ENCODE data around the gene ZNF385A. TPM values are rescaled to one million over a fixed set of nuclear protein-coding genes. Genes with fewer than 3 reads are reported as not detected.

Gene ZNF385A
- total RNA-seq, 1 experiment from 2014 or later: 5.9 TPM

DNA sequence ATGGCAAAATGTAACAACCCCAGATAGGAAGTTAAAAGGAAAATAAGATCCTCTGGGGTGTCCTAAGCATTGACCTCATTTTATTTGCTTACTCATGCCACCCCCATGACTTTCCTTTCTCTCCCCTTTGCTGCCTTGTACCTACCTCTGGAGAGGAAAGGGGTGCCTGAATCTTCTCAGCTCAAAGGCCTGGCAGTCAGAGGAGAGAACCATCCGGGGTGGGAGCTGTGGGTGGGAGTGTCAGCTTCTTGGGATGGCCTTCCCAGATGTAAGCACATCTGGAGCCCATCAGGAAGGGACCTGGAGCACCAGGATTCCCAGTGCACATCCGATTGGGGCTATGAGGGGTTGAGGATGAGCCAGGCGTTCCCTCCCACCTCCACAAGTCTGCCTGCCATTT is 39.7 kb upstream of the ZNF385A start:
- Histone ChIP-seq H3K27ac (ENCODE audit: low read length) (no peak overlapping the region), H3K4me3 (ENCODE audit: low read depth in 2 of 2, low read length in 2 of 2) (no peak overlapping the region), H3K27me3 (ENCODE audit: control insufficient read depth, insufficient read depth, low read length) (no peaks in the 10 kb centered on the region), H3K4me1 (ENCODE audit: control insufficient read depth, insufficient read depth, low read length) (peaks cover 20% of the 10 kb centered on the region), H3K9me3 (ENCODE audit: control insufficient read depth, insufficient read depth, low read depth, low read length) (no peaks in the 10 kb centered on the region), H3K36me3 (ENCODE audit: control insufficient read depth, insufficient read depth, low read length) (no peaks in the 10 kb centered on the region)
- intact Hi-C loops (cut with micrococcal nuclease; ENCODE audit: unreplicated experiment) (no loop called here), in situ Hi-C loops (cut with HindIII; ENCODE audit: low pct_unique_long_range_greater_than_20kb, low sequenced_read_pairs) (no loop called here)
- CTCF ChIA-PET: interaction anchor here (1.7 kb wide), 1 partner anchor 25 kb away, joined by 6 read pairs; no protein-coding TSS in a partner anchor
- POLR2A ChIA-PET: no interaction called here
- TF ChIP-seq TCF7L2 (IDR thresholded peaks at IDR 0.05; ENCODE audit: low read depth, low read length) (no peak), POLR2AphosphoS5 (IDR thresholded peaks at IDR 0.05; ENCODE audit: low read depth, low read length) (no peak), SIN3A (IDR thresholded peaks at IDR 0.05; ENCODE audit: borderline replicate concordance, insufficient read depth, low read depth, low read length) (no peak)
- TF ChIP-seq, protein P1, sequence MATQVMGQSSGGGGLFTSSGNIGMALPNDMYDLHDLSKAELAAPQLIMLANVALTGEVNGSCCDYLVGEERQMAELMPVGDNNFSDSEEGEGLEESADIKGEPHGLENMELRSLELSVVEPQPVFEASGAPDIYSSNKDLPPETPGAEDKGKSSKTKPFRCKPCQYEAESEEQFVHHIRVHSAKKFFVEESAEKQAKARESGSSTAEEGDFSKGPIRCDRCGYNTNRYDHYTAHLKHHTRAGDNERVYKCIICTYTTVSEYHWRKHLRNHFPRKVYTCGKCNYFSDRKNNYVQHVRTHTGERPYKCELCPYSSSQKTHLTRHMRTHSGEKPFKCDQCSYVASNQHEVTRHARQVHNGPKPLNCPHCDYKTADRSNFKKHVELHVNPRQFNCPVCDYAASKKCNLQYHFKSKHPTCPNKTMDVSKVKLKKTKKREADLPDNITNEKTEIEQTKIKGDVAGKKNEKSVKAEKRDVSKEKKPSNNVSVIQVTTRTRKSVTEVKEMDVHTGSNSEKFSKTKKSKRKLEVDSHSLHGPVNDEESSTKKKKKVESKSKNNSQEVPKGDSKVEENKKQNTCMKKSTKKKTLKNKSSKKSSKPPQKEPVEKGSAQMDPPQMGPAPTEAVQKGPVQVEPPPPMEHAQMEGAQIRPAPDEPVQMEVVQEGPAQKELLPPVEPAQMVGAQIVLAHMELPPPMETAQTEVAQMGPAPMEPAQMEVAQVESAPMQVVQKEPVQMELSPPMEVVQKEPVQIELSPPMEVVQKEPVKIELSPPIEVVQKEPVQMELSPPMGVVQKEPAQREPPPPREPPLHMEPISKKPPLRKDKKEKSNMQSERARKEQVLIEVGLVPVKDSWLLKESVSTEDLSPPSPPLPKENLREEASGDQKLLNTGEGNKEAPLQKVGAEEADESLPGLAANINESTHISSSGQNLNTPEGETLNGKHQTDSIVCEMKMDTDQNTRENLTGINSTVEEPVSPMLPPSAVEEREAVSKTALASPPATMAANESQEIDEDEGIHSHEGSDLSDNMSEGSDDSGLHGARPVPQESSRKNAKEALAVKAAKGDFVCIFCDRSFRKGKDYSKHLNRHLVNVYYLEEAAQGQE (IDR thresholded peaks at IDR 0.05; ENCODE audit: insufficient read depth in 1 of 2, low read depth in 2 of 2, low read length in 1 of 2): no peak
- TF ChIP-seq, protein P2, sequence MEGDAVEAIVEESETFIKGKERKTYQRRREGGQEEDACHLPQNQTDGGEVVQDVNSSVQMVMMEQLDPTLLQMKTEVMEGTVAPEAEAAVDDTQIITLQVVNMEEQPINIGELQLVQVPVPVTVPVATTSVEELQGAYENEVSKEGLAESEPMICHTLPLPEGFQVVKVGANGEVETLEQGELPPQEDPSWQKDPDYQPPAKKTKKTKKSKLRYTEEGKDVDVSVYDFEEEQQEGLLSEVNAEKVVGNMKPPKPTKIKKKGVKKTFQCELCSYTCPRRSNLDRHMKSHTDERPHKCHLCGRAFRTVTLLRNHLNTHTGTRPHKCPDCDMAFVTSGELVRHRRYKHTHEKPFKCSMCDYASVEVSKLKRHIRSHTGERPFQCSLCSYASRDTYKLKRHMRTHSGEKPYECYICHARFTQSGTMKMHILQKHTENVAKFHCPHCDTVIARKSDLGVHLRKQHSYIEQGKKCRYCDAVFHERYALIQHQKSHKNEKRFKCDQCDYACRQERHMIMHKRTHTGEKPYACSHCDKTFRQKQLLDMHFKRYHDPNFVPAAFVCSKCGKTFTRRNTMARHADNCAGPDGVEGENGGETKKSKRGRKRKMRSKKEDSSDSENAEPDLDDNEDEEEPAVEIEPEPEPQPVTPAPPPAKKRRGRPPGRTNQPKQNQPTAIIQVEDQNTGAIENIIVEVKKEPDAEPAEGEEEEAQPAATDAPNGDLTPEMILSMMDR (IDR thresholded peaks at IDR 0.05): no peak
- no TSS peak for BruUV-seq (replicated peaks)
- DNase-seq (ENCODE audit: low read depth, low spot score): no peak
- ATAC-seq: no peak

DNA sequence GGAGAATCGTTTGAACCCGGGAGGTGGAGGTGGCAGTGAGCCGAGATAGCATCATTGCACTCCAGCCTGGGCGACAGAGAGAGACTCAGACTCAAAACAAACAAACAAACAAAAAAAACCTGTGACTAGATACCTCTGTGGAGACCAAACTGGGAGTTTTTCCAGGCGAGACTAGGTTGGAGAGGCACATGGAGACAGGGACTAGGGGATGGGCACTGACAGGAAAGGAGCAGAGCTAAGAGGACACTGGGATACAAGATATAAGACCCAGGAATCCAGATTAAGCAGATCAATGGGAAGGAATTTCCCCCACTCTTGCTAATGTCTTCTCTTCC is 39.2 kb upstream of the ZNF385A start:
- Histone ChIP-seq H3K9me3 (ENCODE audit: control insufficient read depth, insufficient read depth, low read depth, low read length) (no peaks in the 10 kb centered on the region), H3K4me3 (ENCODE audit: low read depth in 2 of 2, low read length in 2 of 2) (no peak overlapping the region), H3K36me3 (ENCODE audit: control insufficient read depth, insufficient read depth, low read length) (no peaks in the 10 kb centered on the region; the same call in 1 of the 2 replicates), H3K27ac (ENCODE audit: low read length) (no peak overlapping the region), H3K27me3 (ENCODE audit: control insufficient read depth, insufficient read depth, low read length) (no peaks in the 10 kb centered on the region), H3K4me1 (ENCODE audit: control insufficient read depth, insufficient read depth, low read length) (peaks cover 20% of the 10 kb centered on the region)
- DNase-seq (ENCODE audit: low read depth, low spot score) (no peak), ATAC-seq (no peak)
- no TSS peak for BruUV-seq (replicated peaks)
- intact Hi-C loops (cut with micrococcal nuclease; ENCODE audit: unreplicated experiment) (no loop called here), in situ Hi-C loops (cut with HindIII; ENCODE audit: low pct_unique_long_range_greater_than_20kb, low sequenced_read_pairs) (no loop called here)
- TF ChIP-seq, protein P1 (IDR thresholded peaks at IDR 0.05; ENCODE audit: insufficient read depth in 1 of 2, low read depth in 2 of 2, low read length in 1 of 2): no peak
- TF ChIP-seq TCF7L2 (IDR thresholded peaks at IDR 0.05; ENCODE audit: low read depth, low read length): no peak
- ChIA-PET POLR2A (no interaction called here), CTCF (interaction anchor here (1.7 kb wide), 1 partner anchor 24 kb away, joined by 6 read pairs; no protein-coding TSS in a partner anchor)

Measured in Panc1 (cell line).